Measurements from ENCODE around the gene IFNG-AS1.

The IFNG-AS1 gene

GRCh38 chr12:68037616-68038255 is 48.5 kb downstream of the IFNG-AS1 start:
- peak; percentile 14 for DNase-seq (ENCODE audit: low spot score)

- DNase-seq (ENCODE audit: low spot score), result no peak
Measured at GRCh38 chr12:68038650-68039049, 49.4 kb downstream of the IFNG-AS1 start.

- peak; percentile 75 for DNase-seq (ENCODE audit: low spot score)
Measured at GRCh38 chr12:68040450-68041075, 51.3 kb downstream of the IFNG-AS1 start.

GRCh38 chr12:68042212-68042699 is 53.0 kb downstream of the IFNG-AS1 start:
- DNase-seq (ENCODE audit: low spot score), result no peak

GRCh38 chr12:68043435-68043834 is 54.2 kb downstream of the IFNG-AS1 start:
- no peak for DNase-seq (ENCODE audit: low spot score)

- peak; percentile 80 for DNase-seq (ENCODE audit: low spot score)
Measured at GRCh38 chr12:68048648-68049297, 59.5 kb downstream of the IFNG-AS1 start.

GRCh38 chr12:68056300-68056699 is 67.1 kb downstream of the IFNG-AS1 start:
- no peak for DNase-seq (ENCODE audit: low spot score)

GRCh38 chr12:68063900-68064590 is 74.8 kb downstream of the IFNG-AS1 start:
- no peak for DNase-seq (ENCODE audit: low spot score)

- no peak for DNase-seq (ENCODE audit: low spot score)
Measured at GRCh38 chr12:68065163-68065562, 75.9 kb downstream of the IFNG-AS1 start.

- no peak for DNase-seq (ENCODE audit: low spot score)
Measured at GRCh38 chr12:68065687-68066086, 76.4 kb downstream of the IFNG-AS1 start.

- no peak for DNase-seq (ENCODE audit: low spot score)
Measured at GRCh38 chr12:68067762-68068376, 78.6 kb downstream of the IFNG-AS1 start.

GRCh38 chr12:68069275-68069674 is 80.0 kb downstream of the IFNG-AS1 start:
- DNase-seq (ENCODE audit: low spot score), result no peak
